Muscle layer of duodenum (tissue), 2 donors: ENCODE results near the gene OR2W1.

ENCODE experiments used
- H3K27ac ChIP-seq: one replicate; pipeline ENCODE4 v1.7.0; 2013; ENCODE audit warnings: mild to moderate bottlenecking, low read length
- H3K27me3 ChIP-seq: one replicate; pipeline ENCODE4 v1.7.0; 2013; ENCODE audit warnings: low read depth, mild to moderate bottlenecking, control low read depth, low read length
- H3K36me3 ChIP-seq, 2 donors: one replicate each; pipeline ENCODE4 v1.7.0; 2013; ENCODE audit warnings: low read length in 2 of 2, control low read depth in 1 of 2, mild to moderate bottlenecking in 1 of 2; ENCODE audit not compliant: insufficient read depth in 2 of 2, control insufficient read depth in 1 of 2
- H3K4me1 ChIP-seq, 2 donors: one replicate each; pipeline ENCODE4 v1.7.0; 2013; ENCODE audit warnings: low read length in 2 of 2, mild to moderate bottlenecking in 2 of 2, control low read depth in 1 of 2, moderate library complexity in 1 of 2; ENCODE audit not compliant: insufficient read depth in 2 of 2, control insufficient read depth in 1 of 2
- H3K4me3 ChIP-seq, 2 donors: one replicate each; pipeline ENCODE4 v1.7.0; 2013; ENCODE audit warnings: low read length in 2 of 2, low read depth in 1 of 2, mild to moderate bottlenecking in 1 of 2
- H3K9me3 ChIP-seq, 2 donors: one replicate each; pipeline ENCODE4 v1.7.0; 2013; ENCODE audit warnings: low read length in 2 of 2, control low read depth in 1 of 2, mild to moderate bottlenecking in 1 of 2; ENCODE audit not compliant: control insufficient read depth in 1 of 2
- donor health status: healthy.

OR2W1 gene

DNA sequence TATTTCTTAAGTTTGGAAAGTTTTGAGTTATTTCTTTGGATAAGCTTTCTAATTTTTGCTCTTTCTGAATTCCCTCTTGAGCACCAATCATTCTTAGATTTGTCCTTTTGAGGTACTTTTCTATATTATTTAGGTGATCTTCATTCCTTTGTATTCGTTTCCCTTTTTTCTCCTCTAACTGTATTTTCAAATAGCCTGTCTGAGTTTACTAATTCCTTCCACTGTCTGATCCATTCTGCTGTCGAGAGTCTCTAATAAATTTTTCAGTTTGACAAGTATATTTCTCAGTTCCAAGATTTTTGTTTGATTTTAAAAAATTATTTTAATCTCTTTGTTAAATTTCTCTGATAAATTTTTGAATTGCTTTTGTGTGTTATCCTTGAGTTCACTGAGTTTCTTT lies 23.5 kb downstream of the OR2W1 start:
- H3K27me3 ChIP-seq: no peaks in the 10 kb centered on the region
- no peaks in the 10 kb centered on the region for H3K9me3 ChIP-seq
- no peaks in the 10 kb centered on the region for H3K36me3 ChIP-seq
- no peak overlapping the region for H3K4me3 ChIP-seq
- no peak overlapping the region for H3K27ac ChIP-seq
- peaks cover 0 to 5% of the 10 kb centered on the region in 2 donors for H3K4me1 ChIP-seq

DNA sequence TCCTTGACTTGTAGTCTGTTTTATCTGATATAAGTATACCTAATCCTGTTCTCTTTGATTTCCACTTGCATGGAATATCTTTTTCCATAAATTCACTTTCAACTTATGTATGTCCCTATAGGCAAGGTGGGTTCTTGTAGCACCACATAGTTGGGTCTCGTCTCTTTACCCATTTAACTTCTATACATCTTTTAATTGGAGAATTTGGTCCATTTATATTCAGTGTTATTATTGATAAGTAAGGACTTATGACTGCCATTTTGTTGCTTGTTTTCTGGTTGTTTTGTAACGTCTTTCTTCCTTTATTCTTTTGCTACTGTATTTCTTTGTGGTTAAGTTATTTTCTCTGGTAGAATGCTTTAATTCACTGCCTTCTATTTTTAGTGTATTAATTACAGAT lies 25.3 kb downstream of the OR2W1 start:
- Histone ChIP-seq H3K36me3 (no peaks in the 10 kb centered on the region), H3K27me3 (peaks cover under 1% of the 10 kb centered on the region), H3K27ac (no peak overlapping the region), H3K4me1 (peaks cover 0 to 10% of the 10 kb centered on the region in 2 donors), H3K9me3 (no peaks in the 10 kb centered on the region), H3K4me3 (no peak overlapping the region)

GRCh38 chr6:29017428-29017802 lies 27.6 kb downstream of the OR2W1 start:
- H3K9me3 ChIP-seq: no peaks in the 10 kb centered on the region
- H3K4me3 ChIP-seq: peak overlapping the region in 1 of 2 donors; percentile 77
- H3K36me3 ChIP-seq: no peaks in the 10 kb centered on the region
- H3K27me3 ChIP-seq: peaks cover 4% of the 10 kb centered on the region
- no peak overlapping the region for H3K27ac ChIP-seq
- H3K4me1 ChIP-seq: peaks cover 0 to 10% of the 10 kb centered on the region in 2 donors

- Histone ChIP-seq H3K27ac (no peak overlapping the region), H3K36me3 (no peaks in the 10 kb centered on the region), H3K4me3 (peak overlapping the region; percentile 77 to 88), H3K27me3 (peaks cover 8% of the 10 kb centered on the region), H3K4me1 (peaks cover 0 to 10% of the 10 kb centered on the region in 2 donors), H3K9me3 (no peaks in the 10 kb centered on the region)
Observed at GRCh38 chr6:29016559-29017427, 28.2 kb downstream of the OR2W1 start.

- peaks cover 4 to 10% of the 10 kb centered on the region in 2 donors for H3K4me1 ChIP-seq
- peak overlapping the region in 1 of 2 donors; percentile 45 for H3K4me3 ChIP-seq
- no peaks in the 10 kb centered on the region for H3K36me3 ChIP-seq
- H3K9me3 ChIP-seq: no peaks in the 10 kb centered on the region
- H3K27ac ChIP-seq: no peak overlapping the region
- peaks cover 8% of the 10 kb centered on the region for H3K27me3 ChIP-seq
Observed at GRCh38 chr6:29014729-29015608, 30.0 kb downstream of the OR2W1 start.

GRCh38 chr6:29011276-29011734 lies 33.7 kb downstream of the OR2W1 start:
- Histone ChIP-seq H3K27ac (no peak overlapping the region), H3K4me3 (peak overlapping the region; percentile 62 to 73), H3K4me1 (peaks cover 4% of the 10 kb centered on the region in 2 donors), H3K9me3 (no peaks in the 10 kb centered on the region), H3K27me3 (peaks cover 16% of the 10 kb centered on the region), H3K36me3 (no peaks in the 10 kb centered on the region)

DNA sequence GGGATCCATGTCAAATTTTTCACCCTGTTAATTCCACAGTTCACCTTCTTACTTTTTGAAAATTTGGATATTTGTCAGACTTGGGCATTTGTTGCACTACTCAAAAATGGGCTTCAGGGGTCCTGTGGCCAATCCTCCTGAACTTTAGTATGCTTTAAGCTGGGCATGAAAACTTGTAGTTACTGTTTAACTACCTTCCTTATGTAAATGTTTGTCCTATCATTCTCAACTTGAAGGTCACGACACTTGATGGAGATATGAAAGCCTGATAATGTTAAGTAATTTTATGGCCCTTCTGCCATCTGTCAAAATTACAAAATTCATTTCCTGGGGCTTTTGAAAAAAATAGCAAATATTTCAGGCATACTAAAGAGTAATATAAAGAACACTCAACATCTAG lies 35.6 kb downstream of the OR2W1 start:
- Histone ChIP-seq H3K4me3 (no peak overlapping the region), H3K4me1 (peaks cover 0 to 8% of the 10 kb centered on the region in 2 donors), H3K27me3 (peaks cover 13% of the 10 kb centered on the region), H3K27ac (no peak overlapping the region), H3K9me3 (no peaks in the 10 kb centered on the region), H3K36me3 (no peaks in the 10 kb centered on the region)

DNA sequence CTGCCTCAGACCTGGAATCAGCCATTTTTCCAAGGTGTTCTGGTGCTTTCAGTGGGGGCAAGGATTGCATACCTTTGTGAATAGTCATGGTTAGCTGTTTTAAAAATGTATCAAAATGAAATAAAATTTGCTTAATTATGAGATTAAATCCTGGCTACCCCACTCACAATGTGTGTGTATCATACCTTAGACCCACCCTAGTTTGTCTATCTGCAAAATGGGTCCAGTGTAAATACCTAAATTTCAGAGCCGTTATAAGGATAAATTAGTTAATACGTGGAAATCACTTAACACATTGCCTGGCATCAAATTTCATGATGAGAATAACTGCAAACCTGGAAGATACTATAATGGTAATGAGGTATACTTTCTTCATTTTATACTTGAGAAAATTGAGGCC lies 36.9 kb downstream of the OR2W1 start:
- Histone ChIP-seq H3K27ac (no peak overlapping the region), H3K4me1 (peaks cover 0 to 8% of the 10 kb centered on the region in 2 donors), H3K9me3 (no peaks in the 10 kb centered on the region), H3K36me3 (no peaks in the 10 kb centered on the region), H3K4me3 (no peak overlapping the region), H3K27me3 (peaks cover 12% of the 10 kb centered on the region)

GRCh38 chr6:29005183-29005885 lies 39.6 kb downstream of the OR2W1 start, which contains the start of gene ZNF311:
ZNF311 (minus strand) TSS chr6:29005315; CDS start chr6:29003954, 1,361 bp downstream.
- no peaks in the 10 kb centered on the region for H3K9me3 ChIP-seq
- H3K36me3 ChIP-seq: no peaks in the 10 kb centered on the region
- no peak within 1 kb of the TSS for H3K27ac ChIP-seq
- H3K4me3 ChIP-seq: peak within 1 kb of the TSS; percentile 63 to 65
- peaks cover 8% of the 10 kb centered on the region for H3K27me3 ChIP-seq
- H3K4me1 ChIP-seq: peaks cover 0 to 4% of the 10 kb centered on the region in 2 donors

DNA sequence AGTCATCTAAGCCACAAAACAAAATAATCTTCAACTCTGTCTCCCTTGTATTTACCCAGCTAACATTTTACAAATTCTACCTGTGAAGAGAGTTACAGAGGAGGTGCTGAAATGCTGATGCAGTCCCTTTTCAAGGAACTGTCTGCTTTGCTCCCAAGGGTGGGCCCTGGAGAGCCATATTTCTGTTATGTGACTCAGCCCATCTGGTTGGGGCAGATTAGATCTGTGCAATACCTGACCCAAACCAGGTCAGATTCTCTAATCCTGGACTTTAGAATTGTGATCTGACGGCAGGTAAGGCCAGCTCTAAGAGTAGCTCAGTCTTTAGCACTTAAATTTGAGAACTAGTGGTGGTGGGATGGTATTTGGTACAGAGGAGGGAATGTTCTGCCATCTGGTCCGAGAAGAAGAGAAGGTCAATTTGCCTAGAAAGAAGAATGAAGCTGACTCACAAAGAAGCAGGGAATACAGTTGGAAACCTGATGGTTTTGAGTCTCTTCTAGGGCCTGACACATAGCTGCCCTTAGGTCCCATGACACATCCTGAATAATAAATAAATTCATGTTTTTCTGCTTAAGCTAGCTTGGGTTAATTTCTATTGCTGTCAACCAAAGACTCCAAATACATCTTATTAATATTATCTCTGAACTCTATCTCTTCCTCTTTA lies 48.0 kb downstream of the OR2W1 start:
- Histone ChIP-seq H3K27me3 (no peaks in the 10 kb centered on the region), H3K4me3 (no peak overlapping the region), H3K27ac (no peak overlapping the region), H3K36me3 (no peaks in the 10 kb centered on the region), H3K4me1 (no peaks in the 10 kb centered on the region), H3K9me3 (peaks cover 0 to 2% of the 10 kb centered on the region in 2 donors)
